Smooth muscle cell of the brain vasculature (primary cell): ENCODE data around the gene GLOD4.
"Not testable (repeated sequence)": the region's sequence is repeated elsewhere in the genome, so short reads cannot be mapped to it uniquely, and the experiment has no call there.

Source experiments
- DNase-seq: peaks from one replicate; pipeline ENCODE4 v3.0.0-alpha.2; 2012; ENCODE audit warnings: low read depth, low spot score

GLOD4 gene

GRCh38 chr17:781805-782731 is at the start of gene GLOD4, which contains the start of gene MRM3:
Gene GLOD4 (minus strand): TSS chr17:782280. CDS start chr17:782255, 25 bp downstream.
Gene MRM3 (plus strand): TSS chr17:782353. CDS start chr17:782379, 26 bp downstream.
- DNase-seq = peak; percentile 71

DNA sequence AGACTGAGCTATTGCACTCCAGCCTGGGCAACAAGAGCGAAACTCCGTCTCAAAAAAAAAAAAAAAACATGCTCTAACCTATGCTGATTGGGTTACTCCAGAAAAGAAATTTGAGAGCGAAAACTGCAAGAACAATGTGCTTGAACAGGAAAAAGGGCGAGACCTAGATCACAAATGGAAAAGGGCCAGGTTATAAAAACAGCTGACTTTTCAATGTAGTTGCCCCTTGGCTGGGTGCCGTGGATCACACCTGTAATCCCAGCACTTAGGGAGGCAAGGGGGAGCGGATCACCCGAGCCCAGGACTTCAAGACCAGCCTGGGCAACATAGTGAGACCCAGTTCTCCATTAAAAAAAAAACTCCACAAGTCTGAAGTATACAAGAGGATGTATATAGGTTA is 48.9 kb upstream of the GLOD4 start:
- DNase-seq = no peak

DNA sequence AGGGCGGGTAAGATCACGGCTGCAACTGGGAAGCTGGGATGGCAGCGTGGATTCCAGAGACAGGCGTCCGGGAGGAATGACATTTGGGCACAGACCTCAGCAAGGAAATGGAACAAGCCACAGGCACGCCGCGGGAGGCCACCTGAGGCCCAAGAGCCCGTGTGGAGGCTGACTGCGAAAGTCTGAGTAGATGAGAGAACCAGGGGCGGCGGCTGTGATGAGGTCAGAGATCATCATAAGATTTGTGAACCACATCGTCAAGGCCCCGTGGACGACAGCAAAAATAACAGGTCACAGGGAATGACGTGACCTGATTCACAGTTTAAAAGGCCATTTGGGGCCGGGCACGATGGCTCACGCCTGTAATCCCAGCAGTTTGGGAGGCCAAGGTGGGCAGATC is 48.3 kb upstream of the GLOD4 start:
- DNase-seq = no peak

DNA sequence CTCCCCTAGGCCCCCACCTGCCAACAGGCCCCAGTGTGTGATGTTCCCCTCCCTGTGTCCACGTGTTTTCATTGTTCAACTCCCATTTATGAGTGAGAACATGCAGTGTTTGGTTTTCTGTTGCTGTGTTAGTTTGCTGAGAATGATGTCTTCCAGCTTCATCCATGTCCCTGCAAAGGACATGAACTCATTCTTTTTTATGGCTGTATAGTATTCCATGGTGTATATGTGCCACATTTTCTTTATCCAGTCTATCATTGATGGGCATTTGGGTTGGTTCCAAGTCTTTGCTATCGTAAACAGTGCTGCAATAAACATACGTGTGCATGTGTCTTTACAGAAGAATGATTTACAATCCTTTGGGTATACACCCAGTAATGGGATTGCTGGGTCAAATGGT is 47.5 kb upstream of the GLOD4 start:
- DNase-seq = not testable (repeated sequence)

- no peak for DNase-seq
Measured at GRCh38 chr17:828761-829160, 46.7 kb upstream of the GLOD4 start.

GRCh38 chr17:826778-827177 is 44.7 kb upstream of the GLOD4 start:
- DNase-seq = no peak

DNA sequence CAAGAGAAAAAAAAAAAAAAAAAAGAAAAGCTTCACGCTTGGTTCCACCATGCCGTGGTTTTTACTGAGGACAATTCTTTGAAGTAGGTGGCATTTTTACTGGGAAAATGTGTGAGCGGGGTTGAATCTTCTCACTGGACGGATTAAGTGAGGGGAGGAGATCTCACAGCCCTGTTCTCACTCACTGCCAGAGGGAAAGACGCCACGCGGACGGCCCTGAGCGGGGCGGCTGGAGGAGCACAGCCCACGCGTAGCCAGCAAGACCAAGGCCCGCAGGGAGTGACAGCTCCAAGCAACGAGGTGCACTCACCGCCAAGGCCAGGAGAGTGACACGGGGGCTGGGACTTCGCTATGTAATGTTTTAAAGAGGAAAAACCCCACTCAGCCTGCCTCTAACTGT is 43.1 kb upstream of the GLOD4 start:
- DNase-seq = no peak

DNA sequence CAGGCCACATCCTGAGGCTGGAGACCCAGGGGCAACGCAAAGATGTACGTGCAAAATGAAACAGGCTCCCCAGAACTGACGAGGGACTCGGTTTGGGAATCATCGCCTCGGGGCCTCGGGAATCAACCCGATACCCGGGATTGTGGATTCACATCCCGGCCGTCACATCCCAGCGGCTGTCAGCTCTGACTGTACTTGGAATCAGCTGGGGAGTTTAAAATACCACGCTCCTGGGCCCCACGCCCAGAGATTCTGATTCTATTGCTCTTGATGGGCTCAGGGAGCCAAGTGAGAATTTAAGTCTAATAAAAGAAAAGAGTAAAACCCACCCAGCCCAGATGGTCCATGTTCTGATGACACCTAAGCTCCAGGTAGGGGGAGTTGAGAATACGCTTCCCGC is 42.3 kb upstream of the GLOD4 start:
- no peak for DNase-seq

DNA sequence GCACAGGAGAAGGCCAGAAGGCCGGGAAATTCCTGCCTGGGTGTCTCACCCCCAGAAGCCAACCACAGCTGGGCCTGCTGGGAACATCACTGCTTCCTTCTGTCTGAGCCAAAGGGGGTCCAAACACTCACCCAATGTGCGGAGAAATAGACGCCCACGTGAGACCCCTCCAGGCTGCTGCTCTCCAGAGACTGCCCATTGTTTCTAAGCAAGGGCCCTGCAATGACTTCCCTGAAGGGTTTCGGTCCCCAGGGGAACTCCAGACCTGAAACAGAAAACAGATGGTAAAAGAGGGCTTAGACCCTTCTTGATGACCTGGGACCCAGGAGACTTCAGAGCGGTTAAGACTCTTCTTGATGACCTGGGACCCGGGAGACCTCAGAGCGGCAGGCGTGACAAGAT is 41.4 kb upstream of the GLOD4 start:
- no peak for DNase-seq

- no peak for DNase-seq
Measured at GRCh38 chr17:819251-819650, 37.2 kb upstream of the GLOD4 start.

DNA sequence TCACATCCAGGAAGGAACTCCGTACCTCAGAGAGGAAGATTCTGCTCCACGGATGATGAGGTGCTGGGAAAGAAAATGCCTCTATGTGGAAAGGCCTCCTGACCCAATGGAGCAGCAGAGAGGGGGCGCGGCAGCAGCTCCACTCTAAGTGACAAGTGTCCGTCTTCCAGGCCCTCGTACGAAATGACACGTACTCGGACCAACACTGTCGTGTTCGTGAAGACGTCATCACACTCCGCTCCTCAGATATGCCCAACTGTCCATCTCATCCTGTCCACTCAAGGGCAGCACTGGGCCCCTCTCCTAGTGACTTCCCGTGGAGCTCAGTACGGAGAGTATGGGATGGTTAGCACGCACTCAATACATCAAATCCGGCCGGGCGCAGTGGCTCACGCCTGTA is 32.3 kb upstream of the GLOD4 start:
- no peak for DNase-seq

- no peak for DNase-seq
Measured at GRCh38 chr17:812638-813204, 30.6 kb upstream of the GLOD4 start.

DNA sequence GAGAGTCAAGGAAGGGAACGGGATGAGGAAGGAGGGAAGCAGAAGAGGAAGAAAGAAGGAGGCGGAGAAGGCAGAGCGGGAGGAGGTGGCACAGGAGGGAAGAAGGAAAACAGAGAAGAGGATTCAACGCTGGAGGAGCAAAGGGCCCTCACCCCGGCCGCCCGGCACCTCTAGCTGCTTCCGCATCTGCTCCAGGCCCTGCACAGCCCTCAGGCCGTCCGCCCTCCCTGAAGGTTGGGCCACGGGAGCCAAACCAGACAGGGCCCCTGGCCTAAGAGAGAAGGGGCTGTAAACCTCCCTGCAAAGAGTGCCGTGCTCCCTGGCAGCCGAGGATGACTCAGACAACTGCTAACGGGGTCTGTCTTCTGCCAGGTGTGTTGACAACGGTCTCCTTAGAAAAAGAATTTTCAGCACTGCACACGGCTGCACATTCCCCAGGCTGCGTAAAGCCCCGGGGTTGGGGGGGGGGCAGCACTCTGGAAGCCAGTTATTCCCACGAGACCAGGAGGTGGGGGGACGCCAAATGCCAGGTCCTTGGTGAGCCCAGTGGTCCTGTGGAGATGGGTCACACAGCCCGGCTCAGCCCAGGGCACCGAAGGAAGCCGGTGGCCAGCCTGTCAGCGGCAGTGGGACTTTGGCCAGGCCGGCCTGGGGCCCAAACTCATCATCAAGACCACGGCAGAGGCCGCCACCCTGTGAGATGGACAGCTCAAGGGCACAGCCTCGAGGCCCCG is 29.1 kb upstream of the GLOD4 start:
- DNase-seq = no peak

GRCh38 chr17:807523-808294 is 25.6 kb upstream of the GLOD4 start:
- no peak for DNase-seq

GRCh38 chr17:806781-807522 is 24.9 kb upstream of the GLOD4 start:
- DNase-seq = no peak

DNA sequence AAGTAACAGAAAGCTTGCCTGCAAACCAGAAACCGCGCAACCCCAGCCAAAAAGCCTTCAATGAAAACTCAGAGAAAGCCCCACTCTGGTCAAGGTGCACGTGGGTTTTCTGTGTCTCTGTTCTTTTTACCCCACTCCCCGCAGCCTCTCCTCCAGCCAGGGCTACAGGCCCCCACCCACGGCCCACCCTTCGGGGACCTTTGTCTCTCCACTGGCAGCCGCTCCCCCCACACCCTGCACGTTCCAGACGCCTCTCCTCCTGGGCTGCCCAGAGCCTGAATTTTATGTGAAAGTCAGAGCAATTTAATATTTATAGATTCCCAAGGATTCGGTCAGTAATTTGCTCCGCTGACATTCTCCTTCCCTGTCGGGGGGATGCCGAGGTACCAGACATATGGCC is 24.3 kb upstream of the GLOD4 start:
- no peak for DNase-seq

DNA sequence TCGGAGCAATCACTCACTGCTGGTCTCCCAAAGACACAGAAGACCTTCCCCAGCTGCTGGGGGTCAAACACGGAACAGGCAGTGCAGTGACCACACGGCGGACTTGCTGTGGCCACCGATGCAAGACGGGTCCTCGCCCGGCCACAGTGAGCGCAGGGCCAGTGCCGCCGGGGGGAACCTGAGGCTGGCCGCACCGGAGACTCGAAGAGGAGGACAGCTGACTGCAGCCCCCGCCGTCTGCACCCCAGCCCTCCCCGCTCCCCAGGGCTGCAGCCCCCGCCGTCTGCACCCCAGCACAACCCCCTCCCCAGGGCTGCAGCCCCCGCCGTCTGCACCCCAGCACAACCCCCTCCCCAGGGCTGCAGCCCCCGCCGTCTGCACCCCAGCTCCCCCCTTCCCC is 23.8 kb upstream of the GLOD4 start:
- not testable (repeated sequence) for DNase-seq

DNA sequence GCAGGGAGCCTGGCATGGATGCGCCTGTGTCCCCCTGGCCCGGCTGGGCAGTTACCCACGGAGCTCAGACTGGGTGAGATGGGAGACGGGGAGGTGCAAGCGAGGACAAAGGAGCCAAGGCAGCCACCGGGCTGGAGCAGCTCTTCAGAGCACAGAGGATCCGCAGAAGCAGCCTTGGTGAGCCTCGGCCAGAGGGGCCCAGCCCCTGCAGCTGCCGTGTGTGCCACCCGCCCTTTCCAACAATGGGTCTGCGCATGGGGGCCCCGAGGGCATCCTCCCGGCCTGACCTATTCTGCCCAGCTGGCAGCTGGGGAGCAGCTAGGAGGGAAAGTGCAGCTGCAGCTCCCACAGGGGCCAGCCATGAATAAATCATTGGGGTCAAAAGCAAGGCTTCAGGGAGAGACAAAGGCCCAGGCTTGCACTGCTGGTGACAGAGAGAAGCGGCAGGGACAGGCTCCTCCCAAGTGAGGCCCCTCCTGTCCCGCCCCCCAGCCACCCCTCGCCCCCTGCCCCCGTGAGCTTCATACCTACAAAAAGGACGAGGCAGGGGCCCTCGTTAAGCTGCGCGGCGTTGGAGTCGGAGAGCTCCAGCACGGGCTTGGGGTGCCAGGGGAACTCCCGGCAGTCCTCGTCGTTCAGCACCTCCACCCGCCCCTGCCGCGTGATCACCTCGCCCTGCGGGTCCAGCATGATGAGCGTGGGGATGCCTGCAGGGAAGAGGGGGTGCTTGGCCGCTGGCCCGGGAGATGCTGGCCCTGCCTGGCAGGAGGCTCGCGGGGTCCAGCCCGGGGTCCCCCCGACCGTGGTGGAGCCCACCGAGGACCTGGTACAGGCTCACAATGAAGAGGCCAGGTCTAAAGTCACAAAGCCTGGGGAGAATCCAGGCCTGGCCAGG is 22.7 kb upstream of the GLOD4 start:
- no peak for DNase-seq

GRCh38 chr17:802901-803881 is 21.1 kb upstream of the GLOD4 start:
- DNase-seq = no peak
